ENCODE data around the gene MFN2. TPM values are rescaled to one million over a fixed set of nuclear protein-coding genes. Genes with fewer than 3 reads are reported as not detected.

Gene MFN2
- polyA plus RNA-seq, 1 experiment, result 62.5 TPM

GRCh38 chr1:12021616-12022015 is 41.4 kb downstream of the MFN2 start:
- Histone ChIP-seq H3K27me3 (ENCODE audit: control insufficient read depth, insufficient read depth, low read length) (no peaks in the 10 kb centered on the region), H3K4me3 (ENCODE audit: low read depth, low read length) (no peak overlapping the region), H3K36me3 (ENCODE audit: control insufficient read depth, insufficient read depth, low read length) (peaks cover 10% of the 10 kb centered on the region)
- no peak for DNase-seq (ENCODE audit: low read depth)
- ChIA-PET CTCF (no interaction called here), POLR2A (no interaction called here)
- TF ChIP-seq, protein P1, sequence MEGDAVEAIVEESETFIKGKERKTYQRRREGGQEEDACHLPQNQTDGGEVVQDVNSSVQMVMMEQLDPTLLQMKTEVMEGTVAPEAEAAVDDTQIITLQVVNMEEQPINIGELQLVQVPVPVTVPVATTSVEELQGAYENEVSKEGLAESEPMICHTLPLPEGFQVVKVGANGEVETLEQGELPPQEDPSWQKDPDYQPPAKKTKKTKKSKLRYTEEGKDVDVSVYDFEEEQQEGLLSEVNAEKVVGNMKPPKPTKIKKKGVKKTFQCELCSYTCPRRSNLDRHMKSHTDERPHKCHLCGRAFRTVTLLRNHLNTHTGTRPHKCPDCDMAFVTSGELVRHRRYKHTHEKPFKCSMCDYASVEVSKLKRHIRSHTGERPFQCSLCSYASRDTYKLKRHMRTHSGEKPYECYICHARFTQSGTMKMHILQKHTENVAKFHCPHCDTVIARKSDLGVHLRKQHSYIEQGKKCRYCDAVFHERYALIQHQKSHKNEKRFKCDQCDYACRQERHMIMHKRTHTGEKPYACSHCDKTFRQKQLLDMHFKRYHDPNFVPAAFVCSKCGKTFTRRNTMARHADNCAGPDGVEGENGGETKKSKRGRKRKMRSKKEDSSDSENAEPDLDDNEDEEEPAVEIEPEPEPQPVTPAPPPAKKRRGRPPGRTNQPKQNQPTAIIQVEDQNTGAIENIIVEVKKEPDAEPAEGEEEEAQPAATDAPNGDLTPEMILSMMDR (IDR thresholded peaks at IDR 0.05; ENCODE audit: insufficient read depth, low read depth, low read length), result no peak

DNA sequence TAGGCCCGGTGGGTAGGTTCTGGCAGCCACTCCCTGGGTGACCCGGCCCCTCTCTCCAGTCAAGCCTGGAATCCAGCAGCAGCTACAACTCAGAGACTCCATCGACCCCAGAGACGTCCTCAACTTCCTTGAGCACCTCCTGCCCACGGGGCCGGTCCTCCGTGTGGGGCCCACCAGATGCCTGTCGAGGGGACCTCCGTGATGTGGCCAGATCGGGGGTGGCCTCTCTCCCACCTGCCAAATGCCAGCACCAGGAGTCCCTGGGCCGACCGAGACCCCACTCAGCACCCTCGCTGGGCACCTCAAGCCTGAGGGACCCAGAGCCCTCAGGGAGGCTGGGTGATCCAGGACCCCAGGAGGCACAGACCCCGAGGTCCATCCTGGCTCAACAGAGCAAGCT is 41.8 kb downstream of the MFN2 start:
- Histone ChIP-seq H3K27me3 (ENCODE audit: control insufficient read depth, insufficient read depth, low read length) (no peaks in the 10 kb centered on the region), H3K4me3 (ENCODE audit: low read depth, low read length) (no peak overlapping the region), H3K36me3 (ENCODE audit: control insufficient read depth, insufficient read depth, low read length) (peaks cover 11% of the 10 kb centered on the region)
- ChIA-PET POLR2A (no interaction called here), CTCF (no interaction called here)
- no peak for DNase-seq (ENCODE audit: low read depth)
- TF ChIP-seq, protein P1 (IDR thresholded peaks at IDR 0.05; ENCODE audit: insufficient read depth, low read depth, low read length), result no peak

DNA sequence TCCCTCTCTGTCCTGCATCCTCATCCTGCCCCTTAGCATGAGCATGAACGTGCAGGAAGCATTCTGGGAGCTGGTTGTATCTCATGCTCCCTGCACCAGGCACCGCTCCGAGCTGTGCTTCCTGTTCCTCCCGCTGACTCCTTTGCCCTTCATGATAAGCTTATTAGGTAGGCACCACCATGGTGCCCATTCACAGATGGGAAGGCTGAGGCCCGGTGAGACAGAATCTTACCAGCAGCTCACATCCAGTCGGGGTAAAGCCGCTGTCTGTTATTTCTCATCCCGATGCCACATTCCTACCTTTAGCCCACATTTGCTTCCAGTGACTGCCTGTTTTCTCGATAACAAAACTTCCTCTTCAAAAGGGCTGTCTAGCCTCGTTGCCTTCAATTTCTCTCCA is 46.3 kb downstream of the MFN2 start:
- no peak overlapping the region for H3K4me3 ChIP-seq (ENCODE audit: low read depth, low read length)
- no peaks in the 10 kb centered on the region for H3K27me3 ChIP-seq (ENCODE audit: control insufficient read depth, insufficient read depth, low read length)
- DNase-seq (ENCODE audit: low read depth), result no peak
- TF ChIP-seq, protein P1 (IDR thresholded peaks at IDR 0.05; ENCODE audit: insufficient read depth, low read depth, low read length), result no peak
- peaks cover 20% of the 10 kb centered on the region for H3K36me3 ChIP-seq (ENCODE audit: control insufficient read depth, insufficient read depth, low read length)
- ChIA-PET CTCF (interaction anchor here (1.0 kb wide), 1 partner anchor 53 kb away, joined by 3 read pairs; no protein-coding TSS in a partner anchor), POLR2A (no interaction called here)

GRCh38 chr1:12028248-12028647 is 48.0 kb downstream of the MFN2 start:
- Histone ChIP-seq H3K36me3 (ENCODE audit: control insufficient read depth, insufficient read depth, low read length) (peaks cover 14% of the 10 kb centered on the region), H3K27me3 (ENCODE audit: control insufficient read depth, insufficient read depth, low read length) (no peaks in the 10 kb centered on the region), H3K4me3 (ENCODE audit: low read depth, low read length) (no peak overlapping the region)
- DNase-seq (ENCODE audit: low read depth), result no peak
- POLR2A ChIA-PET, result no interaction called here
- TF ChIP-seq, protein P1 (IDR thresholded peaks at IDR 0.05; ENCODE audit: insufficient read depth, low read depth, low read length), result no peak
- CTCF ChIA-PET, result no interaction called here

DNA sequence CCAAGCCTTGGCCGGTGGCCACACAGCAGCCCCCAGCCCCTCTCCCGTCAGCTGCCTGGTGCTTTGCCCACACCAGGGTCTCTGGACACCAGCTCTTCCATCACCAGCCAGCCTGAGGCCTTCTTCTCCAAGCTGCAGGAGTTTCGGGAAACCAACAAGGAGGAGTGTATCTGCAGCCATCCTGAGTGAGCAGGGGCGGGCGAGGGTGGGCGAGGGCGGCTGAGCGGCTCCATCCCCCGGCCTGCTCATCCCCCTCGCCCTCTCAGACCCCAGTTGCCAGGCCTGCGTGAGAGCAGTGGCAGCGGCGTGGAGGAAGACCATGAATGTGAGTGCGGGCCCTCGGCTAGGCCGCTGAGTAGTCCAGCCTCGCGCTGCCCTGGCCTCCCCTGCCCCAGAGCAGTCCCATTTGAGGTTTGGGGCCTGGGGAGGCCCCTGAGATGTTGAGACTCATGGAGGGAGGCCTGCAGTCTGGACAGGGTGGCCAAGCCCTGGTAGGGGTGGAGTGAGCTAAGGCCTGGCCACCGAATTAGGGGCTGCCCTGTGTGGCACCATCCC is 48.8 kb downstream of the MFN2 start:
- TF ChIP-seq, protein P1 (IDR thresholded peaks at IDR 0.05; ENCODE audit: insufficient read depth, low read depth, low read length), result no peak
- DNase-seq (ENCODE audit: low read depth), result no peak
- Histone ChIP-seq H3K27me3 (ENCODE audit: control insufficient read depth, insufficient read depth, low read length) (no peaks in the 10 kb centered on the region), H3K4me3 (ENCODE audit: low read depth, low read length) (no peak overlapping the region), H3K36me3 (ENCODE audit: control insufficient read depth, insufficient read depth, low read length) (peaks cover 14% of the 10 kb centered on the region)
- ChIA-PET CTCF (no interaction called here), POLR2A (no interaction called here)

Measured in BJ (cell line).